ENCODE data around the gene MYO3B.

The MYO3B gene

GRCh38 chr2:170161516-170162270, 16.3 kb upstream of the MYO3B start:
- DNase-seq (ENCODE audit: low read depth, low spot score) = no peak

- no peak for DNase-seq (ENCODE audit: low read depth, low spot score)
These were observed 15.7 kb upstream of the MYO3B start for GRCh38 chr2:170162271-170162632.

DNA sequence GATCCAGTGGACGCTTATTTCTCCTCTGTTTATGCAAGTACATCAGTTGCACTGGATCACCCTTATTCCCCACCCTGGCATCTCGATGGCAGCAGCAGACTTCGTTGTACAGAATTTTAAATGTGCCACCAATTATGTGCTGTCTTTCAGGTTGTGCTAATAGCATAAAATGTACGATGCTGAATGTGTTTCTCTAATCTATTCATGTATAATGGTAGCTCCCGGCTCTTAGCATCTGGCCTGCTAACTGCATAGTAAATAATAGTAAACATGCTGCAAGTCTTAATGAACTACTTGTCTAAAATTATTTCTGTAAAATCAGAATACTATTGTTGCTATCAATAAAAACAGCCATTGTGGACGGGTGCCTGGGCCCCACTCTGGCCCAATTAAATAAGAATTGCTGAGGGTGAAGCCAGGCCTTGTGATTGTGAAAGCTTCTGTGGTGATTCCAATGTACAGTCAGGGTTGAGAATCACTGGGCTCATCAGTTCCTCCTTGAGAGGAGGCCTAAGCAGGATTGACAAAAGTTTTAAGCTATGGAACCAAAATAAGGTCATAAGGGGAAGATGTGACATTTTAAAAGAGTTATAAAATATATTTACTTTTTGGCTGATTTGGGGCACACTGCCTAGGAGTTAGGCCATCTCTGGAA, 14.4 kb upstream of the MYO3B start:
- DNase-seq (ENCODE audit: low read depth, low spot score) = no peak

DNA sequence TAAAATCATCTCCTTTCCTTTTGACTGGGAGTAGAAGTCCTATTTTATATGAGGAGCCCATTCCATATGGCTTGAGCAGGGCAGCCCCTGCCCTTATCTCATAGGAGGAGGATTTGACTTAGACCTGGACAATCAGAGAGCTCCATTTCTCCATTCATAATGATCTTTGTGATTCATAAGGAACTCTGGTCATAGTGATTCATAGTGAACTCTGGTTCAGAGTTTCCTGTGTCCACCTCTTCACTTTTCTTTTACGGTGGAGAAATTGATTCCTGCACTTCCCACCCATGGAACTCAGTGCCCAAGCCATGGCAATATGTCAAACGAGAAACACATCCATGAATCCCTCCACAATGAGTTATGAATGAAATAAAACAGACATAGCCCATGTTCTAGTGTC, 12.8 kb upstream of the MYO3B start:
- DNase-seq (ENCODE audit: low read depth, low spot score) = no peak

GRCh38 chr2:170166735-170167134, 11.2 kb upstream of the MYO3B start:
- no peak for DNase-seq (ENCODE audit: low read depth, low spot score)

- no peak for DNase-seq (ENCODE audit: low read depth, low spot score)
These were observed 7.5 kb upstream of the MYO3B start for GRCh38 chr2:170170281-170171040.

DNA sequence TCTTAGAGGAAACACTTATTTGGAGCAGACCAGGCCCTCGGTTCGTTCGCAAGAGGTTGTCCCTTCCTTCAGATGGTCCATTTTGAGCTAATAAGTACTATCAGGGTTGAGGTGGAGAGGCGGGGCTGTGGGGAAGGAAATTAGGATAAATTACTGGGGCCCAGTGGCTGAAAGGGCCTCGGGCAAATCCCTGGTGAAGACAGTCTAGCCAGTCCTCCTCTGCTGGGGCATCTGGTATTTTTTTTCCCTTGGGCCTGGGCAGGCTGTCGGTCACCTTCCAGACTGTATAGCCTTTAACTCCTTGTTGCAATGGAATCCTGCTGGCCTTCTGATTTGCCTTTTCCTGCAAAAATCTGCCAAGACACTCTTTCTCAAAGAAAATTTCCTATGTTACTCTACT, 1.7 kb upstream of the MYO3B start:
- DNase-seq (ENCODE audit: low read depth, low spot score) = no peak

GRCh38 chr2:170180031-170180566, 2.2 kb downstream of the MYO3B start:
- no peak for DNase-seq (ENCODE audit: low read depth, low spot score)

GRCh38 chr2:170181602-170182001, 3.7 kb downstream of the MYO3B start:
- DNase-seq (ENCODE audit: low read depth, low spot score) = no peak

DNA sequence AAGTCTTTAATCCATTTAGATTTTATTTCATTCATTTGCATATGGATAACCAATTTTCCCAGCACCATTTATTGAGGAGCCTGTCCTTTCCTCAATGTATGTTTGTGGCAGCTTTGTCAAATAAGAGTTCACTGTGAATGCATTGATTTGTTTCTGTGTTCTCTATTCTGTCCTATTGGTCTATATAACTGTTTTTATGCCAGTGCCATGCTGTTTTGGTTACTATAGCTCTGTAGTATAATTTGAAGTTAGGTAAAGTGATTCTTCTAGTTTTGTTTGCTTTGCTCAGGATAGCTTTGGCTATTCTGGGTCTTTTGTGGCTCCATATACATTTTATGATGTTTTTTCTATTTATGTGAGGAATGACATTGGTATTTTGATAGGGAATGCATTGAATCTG, 7.4 kb downstream of the MYO3B start:
- no peak for DNase-seq (ENCODE audit: low read depth, low spot score)

- DNase-seq (ENCODE audit: low read depth, low spot score) = no peak
These were observed 11.8 kb downstream of the MYO3B start for GRCh38 chr2:170189757-170190156.

- DNase-seq (ENCODE audit: low read depth, low spot score) = no peak
These were observed 12.2 kb downstream of the MYO3B start for GRCh38 chr2:170190172-170190571.

GRCh38 chr2:170191166-170191866, 13.4 kb downstream of the MYO3B start:
- DNase-seq (ENCODE audit: low read depth, low spot score) = no peak

DNA sequence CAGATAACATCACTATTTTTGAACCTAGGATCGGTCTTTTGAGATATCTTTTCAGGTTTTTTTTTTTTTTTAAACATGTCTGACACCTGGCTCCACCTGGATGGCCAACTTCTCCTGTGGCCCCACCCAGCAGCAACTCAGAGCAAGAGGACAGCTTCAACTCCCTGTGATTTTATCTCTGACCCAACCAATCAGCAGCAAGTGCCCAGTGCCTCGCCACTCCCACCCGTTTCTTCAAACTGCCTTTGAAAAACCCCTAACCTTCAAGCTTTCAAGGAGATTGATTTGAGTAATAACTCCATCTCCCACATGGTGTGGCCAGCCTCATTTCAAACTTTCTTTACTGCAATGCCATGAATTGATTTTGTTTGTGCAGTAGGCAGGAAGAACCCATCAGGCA, 19.0 kb downstream of the MYO3B start:
- no peak for DNase-seq (ENCODE audit: low read depth, low spot score)

- no peak for DNase-seq (ENCODE audit: low read depth, low spot score)
These were observed 23.3 kb downstream of the MYO3B start for GRCh38 chr2:170201275-170201674.

GRCh38 chr2:170201734-170202393, 23.9 kb downstream of the MYO3B start:
- DNase-seq (ENCODE audit: low read depth, low spot score) = no peak

DNA sequence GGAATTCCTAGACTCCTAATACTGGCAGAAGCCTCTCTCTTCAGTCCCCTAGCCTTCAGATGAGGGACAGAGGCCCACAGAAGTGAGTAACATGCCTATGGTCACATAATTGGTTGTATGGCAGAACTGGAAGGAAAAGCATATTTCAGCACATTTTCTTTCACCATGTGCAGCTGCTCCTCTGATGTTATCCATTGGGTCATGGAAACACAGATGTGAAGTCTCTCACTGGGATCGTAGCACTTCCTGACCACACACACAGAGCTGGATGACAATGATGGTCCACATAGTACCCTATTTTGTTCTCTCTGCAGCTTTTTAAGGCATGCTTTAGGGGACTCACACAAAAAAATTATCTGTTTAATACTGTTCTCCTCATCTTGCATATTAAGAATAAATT, 24.5 kb downstream of the MYO3B start:
- DNase-seq (ENCODE audit: low read depth, low spot score) = no peak

- DNase-seq (ENCODE audit: low read depth, low spot score) = no peak
These were observed 26.5 kb downstream of the MYO3B start for GRCh38 chr2:170204298-170204951.

DNA sequence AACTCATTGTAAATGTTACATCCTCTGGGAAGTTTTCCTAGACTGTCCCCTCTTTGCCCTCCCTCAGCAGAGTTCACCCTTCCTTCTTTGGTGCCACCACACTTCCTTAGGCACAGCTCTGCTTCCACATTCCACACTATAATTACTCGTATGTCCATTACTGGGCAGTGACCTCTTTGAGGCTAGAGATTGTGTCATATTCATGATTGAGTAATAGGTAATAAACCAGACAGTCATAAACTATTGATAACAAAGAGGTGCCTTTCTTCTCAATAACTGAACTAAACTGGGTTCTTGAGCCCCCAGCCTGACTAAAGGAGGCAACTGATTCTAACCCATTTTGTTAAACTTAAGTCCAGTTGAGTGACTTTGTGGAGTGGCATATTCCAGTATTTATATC, 28.3 kb downstream of the MYO3B start:
- no peak for DNase-seq (ENCODE audit: low read depth, low spot score)

GRCh38 chr2:170206805-170207407, 29.0 kb downstream of the MYO3B start:
- DNase-seq (ENCODE audit: low read depth, low spot score) = no peak

Measured in brain pericyte (primary cell).